GM12872 (cell line): Measurements from ENCODE around the gene CSNK2A1.

Source experiments
- TF ChIP-seq, protein P1 (sequence below): IDR thresholded peaks from 3 replicates; pipeline ENCODE4 v1.5.1; 2011; ENCODE audit warnings: low read depth, mild to moderate bottlenecking, low read length, moderate library complexity; ENCODE audit not compliant: insufficient read depth

CSNK2A1 gene

DNA sequence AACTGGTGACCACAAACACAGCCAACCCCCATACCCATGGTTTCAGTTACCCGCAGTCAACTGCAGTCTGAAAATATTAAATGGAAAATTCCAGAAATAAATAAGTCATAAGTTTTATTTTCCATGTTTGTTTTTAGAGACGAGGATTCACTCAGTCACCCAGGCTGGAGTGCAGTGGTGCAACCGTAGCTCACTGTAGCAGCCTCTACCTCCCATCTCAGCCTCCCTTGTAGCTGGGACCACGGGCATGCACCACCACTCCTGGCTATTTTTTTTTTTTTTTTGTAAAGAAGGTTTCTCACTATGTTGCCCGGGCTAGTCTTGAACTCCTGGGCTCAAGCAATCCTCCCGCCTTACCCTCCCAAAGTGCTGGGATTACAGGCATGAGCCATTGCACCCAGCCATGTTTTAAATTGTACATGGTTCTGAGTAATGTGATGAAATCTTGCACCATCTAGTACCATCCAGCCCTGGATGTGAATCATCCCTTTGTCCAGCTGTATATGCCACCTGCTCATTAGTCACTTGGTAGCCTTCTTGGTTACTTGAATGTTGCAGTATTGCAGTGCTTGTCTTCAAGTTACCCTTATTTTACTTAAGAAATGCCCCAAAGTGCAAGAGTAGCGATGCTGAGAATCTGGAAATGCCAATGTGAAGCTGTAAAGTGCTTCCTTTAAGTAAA is 14.5 kb downstream of the CSNK2A1 start:
- TF ChIP-seq, protein P1, sequence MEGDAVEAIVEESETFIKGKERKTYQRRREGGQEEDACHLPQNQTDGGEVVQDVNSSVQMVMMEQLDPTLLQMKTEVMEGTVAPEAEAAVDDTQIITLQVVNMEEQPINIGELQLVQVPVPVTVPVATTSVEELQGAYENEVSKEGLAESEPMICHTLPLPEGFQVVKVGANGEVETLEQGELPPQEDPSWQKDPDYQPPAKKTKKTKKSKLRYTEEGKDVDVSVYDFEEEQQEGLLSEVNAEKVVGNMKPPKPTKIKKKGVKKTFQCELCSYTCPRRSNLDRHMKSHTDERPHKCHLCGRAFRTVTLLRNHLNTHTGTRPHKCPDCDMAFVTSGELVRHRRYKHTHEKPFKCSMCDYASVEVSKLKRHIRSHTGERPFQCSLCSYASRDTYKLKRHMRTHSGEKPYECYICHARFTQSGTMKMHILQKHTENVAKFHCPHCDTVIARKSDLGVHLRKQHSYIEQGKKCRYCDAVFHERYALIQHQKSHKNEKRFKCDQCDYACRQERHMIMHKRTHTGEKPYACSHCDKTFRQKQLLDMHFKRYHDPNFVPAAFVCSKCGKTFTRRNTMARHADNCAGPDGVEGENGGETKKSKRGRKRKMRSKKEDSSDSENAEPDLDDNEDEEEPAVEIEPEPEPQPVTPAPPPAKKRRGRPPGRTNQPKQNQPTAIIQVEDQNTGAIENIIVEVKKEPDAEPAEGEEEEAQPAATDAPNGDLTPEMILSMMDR, result no peak

DNA sequence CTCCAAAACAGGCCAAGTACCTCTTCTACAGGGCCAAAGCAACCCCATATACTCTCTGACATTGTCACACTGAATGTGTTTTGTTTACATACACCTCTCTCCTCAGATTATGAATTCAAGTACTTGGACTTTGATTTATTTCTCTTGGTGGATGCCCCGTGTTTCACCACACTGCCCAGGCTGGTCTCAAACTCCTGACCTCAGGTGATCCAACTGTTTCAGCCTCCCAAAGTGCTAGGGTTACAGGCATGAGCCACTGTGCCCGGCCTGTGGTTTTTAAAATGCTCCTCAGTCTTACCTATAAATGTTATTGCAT is 16.1 kb downstream of the CSNK2A1 start:
- TF ChIP-seq, protein P1, result no peak

DNA sequence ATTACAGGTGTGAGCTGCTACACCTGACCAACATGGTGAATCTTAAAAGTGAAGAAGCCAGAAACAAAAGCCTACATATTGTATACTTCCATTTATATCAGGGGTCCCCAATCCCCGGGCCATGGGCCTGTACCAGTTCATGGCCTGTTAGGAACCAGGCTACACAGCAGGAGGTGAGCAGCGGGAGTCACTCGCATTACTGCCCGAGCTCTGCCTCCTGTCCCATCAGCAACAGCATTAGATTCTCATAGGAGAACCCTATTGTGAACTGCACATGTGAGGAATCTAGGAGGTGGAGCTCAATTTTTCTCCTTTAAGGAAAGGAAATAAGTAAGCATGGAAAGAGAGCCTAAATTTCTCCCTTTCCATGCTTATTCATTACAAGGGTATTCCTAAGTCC is 21.7 kb downstream of the CSNK2A1 start:
- TF ChIP-seq, protein P1, result no peak

DNA sequence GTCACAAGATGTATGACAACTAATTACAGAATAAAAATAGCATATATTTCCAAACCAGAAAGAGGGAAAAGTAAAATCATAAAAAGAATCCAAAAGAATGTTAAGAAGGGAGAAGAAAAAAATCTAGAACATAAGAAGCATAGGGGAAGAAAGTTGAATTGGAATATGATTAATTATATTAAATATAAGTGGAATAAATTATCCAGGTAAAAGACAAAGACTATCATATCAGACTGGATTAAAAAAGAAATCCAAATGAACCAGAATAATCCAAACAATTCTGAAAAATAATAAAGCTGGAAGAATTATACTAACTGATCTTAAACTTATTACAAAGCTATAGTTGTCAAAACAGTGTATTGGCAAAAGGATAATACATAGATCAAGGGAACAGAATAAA is 23.6 kb downstream of the CSNK2A1 start:
- TF ChIP-seq, protein P1, result no peak

DNA sequence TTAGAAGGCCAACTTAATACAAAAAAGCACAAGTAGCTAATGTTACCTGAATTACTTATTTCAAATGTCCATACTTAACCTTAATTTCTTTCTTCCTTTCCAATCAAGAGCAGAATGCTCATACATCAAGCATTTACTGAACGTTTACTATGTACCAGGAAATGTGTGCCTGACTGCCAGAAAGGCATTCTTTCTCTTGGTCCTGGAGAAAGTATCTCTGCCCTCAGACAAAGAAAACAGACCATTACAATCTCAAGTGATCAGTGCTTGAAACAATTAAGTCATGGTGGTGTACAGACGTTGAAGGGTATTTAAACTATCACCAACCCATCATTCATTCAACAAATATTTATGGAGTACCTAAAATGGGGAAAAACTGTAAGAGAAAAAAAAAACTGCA is 26.4 kb downstream of the CSNK2A1 start:
- TF ChIP-seq, protein P1, result no peak

DNA sequence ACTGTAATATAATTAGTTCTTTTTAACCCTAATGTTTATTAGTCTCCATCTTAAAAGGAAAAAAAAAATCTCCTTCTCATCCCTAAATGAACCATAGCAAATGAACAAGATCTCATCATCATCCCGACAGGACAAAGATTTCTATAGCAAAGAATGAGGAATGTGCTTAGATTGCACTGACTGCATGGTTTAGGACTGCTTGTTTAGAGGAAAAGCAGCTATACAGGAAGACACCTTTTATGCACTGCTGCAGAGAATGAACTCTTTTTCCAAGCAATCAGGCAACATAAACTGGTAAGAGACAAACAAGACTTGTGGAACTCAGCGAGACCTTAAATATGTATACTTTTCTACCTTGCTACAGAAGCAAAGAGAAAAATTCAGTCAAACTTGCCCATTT is 26.8 kb downstream of the CSNK2A1 start:
- TF ChIP-seq, protein P1, result no peak

DNA sequence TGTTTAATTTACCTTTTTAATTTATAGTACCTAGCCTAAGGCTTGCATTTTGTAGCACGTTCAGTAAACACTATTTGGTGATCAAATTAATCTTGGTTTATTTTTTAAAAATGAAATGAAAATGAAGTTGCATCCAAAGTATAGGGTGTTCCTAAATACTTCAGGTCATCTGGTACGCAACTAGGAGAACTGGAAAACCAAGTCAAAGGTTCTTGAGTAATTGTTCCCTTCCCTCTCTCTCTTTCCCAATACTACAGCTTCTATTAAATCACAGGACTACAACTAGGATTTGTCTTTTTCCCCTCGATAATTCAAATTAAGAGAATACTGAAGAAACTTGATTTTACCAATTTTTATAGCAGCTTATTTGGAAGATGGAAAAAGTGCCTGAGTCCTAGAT is 27.9 kb downstream of the CSNK2A1 start:
- TF ChIP-seq, protein P1, result no peak
